22Rv1 (cell line): Measurements from ENCODE around the gene STAT1.

ENCODE experiments used
- H3K27ac ChIP-seq: fragments of 450-650 bp; 2 replicates; pipeline ENCODE4 v1.5.1; 2017
- CTCF ChIP-seq: fragments of 450-650 bp; IDR thresholded peaks from 2 replicates; pipeline ENCODE4 v1.5.1; 2017; ENCODE audit warnings: mild to moderate bottlenecking
- ZFX ChIP-seq: fragments of 450-650 bp; IDR thresholded peaks from 2 replicates; pipeline ENCODE4 v1.6.1; 2017; ENCODE audit warnings: antibody characterized with exemption, borderline replicate concordance

STAT1 gene

GRCh38 chr2:190947141-190947540 is 66.8 kb downstream of the STAT1 start:
- TF ChIP-seq ZFX (no peak), CTCF (no peak)
- no peak overlapping the region for H3K27ac ChIP-seq

GRCh38 chr2:190943706-190944105 is 70.3 kb downstream of the STAT1 start:
- no peak for TF ChIP-seq CTCF
- no peak for TF ChIP-seq ZFX
- H3K27ac ChIP-seq, result no peak overlapping the region

GRCh38 chr2:190942697-190943096 is 71.3 kb downstream of the STAT1 start:
- H3K27ac ChIP-seq, result no peak overlapping the region
- TF ChIP-seq CTCF (no peak), ZFX (no peak)

GRCh38 chr2:190941571-190941970 is 72.4 kb downstream of the STAT1 start:
- TF ChIP-seq ZFX, result no peak
- no peak for TF ChIP-seq CTCF
- no peak overlapping the region for H3K27ac ChIP-seq

GRCh38 chr2:190940454-190940853 is 73.5 kb downstream of the STAT1 start:
- TF ChIP-seq ZFX (no peak), CTCF (no peak)
- H3K27ac ChIP-seq, result no peak overlapping the region

GRCh38 chr2:190938771-190939335 is 75.1 kb downstream of the STAT1 start:
- H3K27ac ChIP-seq, result no peak overlapping the region
- TF ChIP-seq CTCF, result no peak
- no peak for TF ChIP-seq ZFX

- TF ChIP-seq CTCF, result no peak
- no peak for TF ChIP-seq ZFX
- no peak overlapping the region for H3K27ac ChIP-seq
Observed at GRCh38 chr2:190935054-190935453, 78.9 kb downstream of the STAT1 start.
